GM21737 (cell line): ENCODE data around the gene FRMD5.

ENCODE experiments used
- ATAC-seq: cut with Tn5 transposase; IDR thresholded peaks from one replicate; pipeline ENCODE4 v1.9.1; 2021; ENCODE audit warnings: mild to moderate bottlenecking, moderate library complexity; ENCODE audit not compliant: unreplicated experiment

Gene FRMD5

DNA sequence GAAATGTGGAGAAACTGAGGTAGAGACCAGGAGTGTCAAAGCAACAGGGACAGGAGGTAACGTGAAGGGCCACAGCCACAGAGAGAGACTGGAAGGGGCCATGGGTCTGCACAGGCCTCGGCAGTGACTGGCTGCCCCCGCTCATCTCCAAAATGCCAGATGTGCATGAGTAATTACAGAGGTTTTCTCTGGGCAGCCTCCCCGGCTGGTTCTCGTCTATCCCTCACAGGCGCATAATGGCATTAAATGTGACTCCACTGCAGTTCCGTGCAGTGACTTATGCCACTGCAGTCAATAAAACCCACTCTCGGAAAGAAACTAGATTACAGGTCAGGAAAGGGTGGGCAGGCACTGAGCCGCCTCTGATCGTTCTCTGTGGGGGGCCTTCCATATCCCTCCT, 293.6 kb downstream of the FRMD5 start:
- no peak for ATAC-seq

DNA sequence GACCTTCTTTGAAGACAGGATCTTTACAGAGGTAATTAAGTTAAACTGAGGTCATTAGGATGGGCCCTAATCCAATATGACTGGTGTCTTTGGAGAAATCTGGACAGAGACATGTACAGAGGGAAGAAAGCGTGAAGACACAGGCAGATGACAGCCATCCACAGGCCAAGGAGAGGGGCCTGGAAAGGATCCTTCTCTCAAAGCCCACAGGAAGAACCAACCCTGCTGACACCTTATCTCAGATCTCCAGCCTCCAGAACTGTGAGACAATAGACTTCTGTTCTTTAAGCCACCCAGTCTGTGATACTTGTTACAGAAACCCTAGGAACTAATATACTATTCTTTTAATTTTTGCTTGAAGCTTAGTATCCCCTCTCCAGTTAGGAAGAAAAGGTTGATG, 294.1 kb downstream of the FRMD5 start:
- no peak for ATAC-seq

DNA sequence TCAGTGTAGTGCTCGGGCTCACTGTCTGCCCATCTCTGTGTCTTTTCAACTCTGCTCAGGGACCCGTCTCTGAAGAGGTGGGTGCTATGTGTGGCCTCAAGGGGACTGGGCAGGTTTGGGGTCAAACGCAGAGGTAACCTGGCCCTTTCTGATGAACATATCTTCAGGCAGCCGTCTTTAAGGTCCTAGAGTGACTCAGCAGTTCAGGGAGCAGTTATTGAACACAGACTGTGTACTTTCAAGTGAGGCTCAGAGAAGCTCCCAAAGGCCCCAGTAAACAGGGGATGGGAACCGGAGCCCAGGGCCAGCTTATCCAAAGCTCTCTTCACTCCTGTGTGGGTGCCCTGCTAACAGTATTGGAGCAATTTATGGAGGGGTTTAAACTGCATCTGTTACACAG, 295.1 kb downstream of the FRMD5 start:
- no peak for ATAC-seq

DNA sequence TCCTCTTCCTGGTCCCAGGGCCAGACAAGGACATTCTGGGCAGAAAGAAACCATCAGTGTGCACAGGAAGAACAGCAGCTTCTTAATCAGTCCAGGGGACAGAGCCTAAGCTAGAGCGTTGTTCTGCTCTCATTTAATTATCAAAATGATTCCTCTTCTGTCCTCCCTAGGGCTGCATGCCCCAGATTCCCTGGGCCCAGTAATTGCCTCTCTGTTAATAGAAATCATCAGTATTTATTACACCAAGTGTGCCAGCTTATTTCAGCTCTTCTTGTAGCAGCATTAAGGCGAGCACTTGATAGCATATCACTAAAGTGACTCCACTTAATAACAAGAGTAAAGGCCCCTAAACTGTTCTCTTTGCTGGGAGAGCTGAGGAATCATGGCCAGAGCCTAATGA, 296.2 kb downstream of the FRMD5 start:
- no peak for ATAC-seq

DNA sequence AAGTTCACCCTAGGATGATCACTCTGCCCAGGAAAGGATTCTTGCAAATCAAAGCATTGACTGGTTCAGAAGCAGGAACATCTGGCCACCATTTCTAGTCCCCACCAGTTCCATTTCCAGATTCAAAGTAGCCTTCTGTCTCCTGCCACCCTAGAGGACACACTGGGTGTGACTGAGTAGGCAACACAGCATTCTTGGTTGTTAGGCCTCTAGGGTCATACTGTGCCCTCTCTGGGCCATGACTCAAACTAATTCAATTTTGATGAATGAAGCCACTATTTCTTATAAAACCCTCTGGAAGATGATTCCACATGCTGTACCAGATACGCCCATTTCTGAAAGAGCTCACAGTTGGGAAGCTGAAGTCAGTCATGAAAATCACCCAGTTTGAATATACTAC, 298.5 kb downstream of the FRMD5 start:
- no peak for ATAC-seq

DNA sequence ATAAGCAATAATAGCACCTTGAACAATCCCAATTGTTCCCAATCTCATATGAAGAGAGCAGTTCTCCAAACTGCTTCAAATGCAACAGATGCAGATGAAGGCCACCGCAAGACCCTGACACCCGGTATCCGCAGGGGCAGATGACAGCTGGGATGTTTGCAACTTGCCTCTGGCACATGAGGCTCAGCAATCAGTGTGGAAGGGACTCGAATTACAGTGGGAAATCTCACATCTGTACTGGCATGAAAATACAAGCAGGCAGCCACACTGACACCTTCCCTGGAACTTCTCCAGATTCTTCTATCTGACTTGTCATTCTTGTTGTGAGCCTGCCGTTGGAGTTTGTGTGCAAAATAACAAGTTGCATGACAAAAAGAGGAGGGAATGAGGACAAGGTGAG, 299.5 kb downstream of the FRMD5 start:
- ATAC-seq = no peak

DNA sequence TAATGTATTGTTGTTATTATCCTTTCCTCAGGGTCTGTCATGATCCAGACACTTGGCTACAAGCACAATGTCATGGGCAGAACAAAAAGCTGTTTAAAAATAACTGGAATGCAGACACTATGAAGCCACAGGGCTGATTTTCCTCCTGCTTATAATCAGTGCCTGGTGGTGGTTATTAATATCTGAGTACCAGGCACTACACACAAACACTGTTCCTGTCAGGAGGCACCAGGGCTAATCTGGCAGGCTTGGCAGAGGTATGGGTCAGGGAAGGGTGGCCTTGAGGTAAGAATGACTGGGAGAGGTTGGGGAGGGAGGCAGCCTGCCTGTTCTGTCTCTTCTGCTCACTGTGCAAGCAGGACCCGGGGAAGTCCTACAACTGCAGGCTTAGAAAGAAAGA, 301.1 kb downstream of the FRMD5 start:
- ATAC-seq = no peak

DNA sequence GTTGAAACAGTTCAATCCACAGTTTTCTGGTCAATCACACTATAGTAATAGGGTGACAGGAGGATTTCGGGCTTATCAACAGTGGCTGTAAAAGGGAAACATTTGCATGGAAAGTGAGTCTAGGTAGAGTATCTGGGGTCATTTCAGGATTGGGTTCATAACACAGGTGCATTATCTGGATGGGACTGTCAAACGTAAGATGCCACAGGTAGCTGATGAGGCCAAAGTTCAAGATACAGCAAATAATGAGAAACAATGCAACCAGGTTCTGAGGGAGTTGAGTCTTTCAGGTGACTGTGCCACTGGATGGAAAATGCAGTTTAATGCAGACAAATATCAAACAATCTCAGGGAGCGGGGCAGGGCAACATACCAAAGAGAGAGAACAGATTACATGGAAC, 306.0 kb downstream of the FRMD5 start:
- no peak for ATAC-seq

DNA sequence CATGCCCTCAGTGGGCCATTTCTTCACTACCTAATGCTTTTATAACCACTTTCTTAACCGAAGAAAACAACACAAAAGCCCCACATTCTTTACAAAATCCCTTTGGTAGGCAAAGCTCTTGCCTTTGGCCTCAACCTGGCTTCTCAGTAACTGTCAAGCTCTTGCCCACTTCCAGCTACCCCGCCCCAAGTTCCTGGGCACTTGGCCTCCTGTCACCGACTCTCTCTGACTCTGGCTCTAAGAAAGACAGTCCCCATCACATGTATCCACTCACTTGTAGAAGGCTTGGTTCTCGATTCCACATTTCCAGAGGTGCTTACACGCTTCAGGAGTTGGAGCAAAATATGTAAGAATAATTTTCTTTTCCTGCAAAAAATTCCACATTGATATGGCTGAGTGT, 307.2 kb downstream of the FRMD5 start:
- no peak for ATAC-seq

DNA sequence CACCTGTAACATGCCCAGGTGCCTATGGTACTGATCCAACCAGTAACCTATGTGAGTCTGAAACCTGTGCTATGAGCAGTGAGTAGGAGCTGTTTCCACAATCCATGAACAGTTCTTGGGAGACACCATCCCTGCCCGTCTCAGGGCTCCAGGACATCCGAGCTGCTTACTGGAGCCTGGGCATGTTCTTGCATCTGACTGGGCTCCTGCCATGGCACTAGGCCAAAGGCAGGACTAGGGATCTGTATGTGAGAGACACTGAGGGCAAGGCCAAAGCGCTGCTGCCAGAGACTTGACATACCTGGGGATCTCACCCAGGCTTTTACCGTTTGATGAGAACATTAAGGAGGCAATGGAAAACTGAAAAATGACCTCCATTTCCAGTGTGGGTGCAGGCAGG, 308.5 kb downstream of the FRMD5 start:
- ATAC-seq = no peak

DNA sequence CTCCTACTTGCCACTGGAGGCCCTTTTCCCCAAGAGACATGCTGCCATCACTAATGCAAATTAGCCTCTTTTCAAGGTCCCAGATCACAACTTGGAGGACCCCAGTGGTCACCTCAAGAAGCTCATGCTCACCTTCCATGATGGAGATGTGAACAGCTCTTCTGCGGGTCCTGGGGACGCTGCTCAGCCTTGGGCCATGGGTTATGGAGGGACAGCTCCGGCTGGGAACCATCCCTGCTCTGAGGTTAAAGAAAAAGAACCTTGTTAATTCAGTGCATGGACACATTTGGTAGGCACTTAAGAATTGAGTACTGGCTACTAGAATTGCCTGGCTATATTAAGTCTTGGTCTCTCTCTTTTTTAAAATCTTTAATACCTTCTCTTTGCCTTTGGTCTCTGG, 311.5 kb downstream of the FRMD5 start:
- no peak for ATAC-seq

DNA sequence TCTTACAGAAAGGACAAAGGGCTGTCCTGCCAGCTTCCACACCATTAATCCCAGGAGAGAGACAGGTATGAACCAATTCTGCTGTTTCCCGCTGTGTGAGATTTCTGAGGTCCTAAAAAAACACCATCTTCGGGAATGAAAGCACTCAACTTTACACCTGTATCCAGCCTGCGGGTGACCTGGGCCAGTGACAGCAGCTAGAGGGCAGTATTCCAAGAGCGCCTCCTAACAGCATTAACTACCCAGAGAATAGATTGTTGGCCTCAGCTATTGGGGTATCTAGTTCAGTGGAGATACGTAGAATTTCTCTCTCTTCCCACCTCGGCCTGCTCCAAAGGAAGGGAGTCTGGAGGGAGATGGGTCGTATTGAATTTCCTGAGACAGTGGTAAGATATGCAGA, 313.1 kb downstream of the FRMD5 start:
- ATAC-seq = no peak

DNA sequence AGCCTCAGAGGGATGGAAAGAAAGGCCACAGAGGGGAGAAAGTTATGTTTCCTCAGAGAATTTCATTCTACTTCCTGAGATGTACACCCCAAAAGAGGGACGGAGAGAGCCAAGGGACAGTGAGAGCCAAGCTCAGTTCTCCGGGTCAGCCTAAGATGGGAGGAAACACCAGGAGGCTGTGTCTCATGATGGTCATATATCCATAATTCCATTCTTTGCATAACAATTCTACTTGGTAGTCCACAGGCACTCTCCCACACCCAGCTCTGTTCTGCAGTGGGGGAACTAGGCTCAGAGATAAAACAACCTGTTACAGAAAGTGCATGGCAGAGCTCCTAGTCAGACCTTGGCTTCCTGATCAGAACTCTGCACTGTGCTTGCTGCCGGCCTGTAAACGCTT, 313.8 kb downstream of the FRMD5 start:
- no peak for ATAC-seq

DNA sequence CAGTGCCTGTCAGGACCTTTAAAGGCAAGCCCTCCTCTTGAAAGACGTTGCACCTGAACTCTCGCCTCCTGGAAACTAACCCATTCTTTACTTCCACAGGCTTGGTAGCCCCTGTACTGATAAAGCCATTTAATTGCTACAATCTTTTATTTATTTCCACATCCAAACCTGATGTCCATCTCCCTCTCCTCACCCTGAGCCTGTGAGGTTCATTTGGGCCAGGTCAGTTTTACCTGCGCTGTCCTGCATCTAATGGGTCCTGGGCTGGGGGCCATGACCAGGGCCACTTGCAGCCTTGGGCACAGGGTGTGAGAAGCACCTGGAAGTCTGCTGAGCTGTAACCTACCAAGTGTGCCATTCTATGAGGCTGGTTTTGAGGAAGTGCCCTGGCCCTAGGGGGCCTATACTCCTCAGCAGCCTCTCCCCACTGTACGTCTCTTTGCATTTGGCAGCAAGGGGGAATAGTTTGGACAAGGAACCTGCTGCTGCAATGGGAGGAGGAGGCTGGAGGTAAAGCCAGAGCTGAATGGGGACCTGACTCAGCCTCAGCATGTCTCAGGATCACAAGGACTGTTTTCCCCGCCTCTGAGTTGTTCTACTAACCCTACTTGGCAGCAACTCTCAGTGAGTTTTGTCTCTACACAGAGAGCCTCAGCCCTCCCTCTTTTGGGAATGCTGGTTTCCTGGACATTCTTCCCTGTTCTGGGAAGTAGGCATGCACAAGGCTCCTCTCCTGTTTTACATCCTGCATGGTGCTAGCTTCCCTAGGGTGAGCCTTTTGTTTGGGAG, 314.5 kb downstream of the FRMD5 start:
- ATAC-seq = no peak

DNA sequence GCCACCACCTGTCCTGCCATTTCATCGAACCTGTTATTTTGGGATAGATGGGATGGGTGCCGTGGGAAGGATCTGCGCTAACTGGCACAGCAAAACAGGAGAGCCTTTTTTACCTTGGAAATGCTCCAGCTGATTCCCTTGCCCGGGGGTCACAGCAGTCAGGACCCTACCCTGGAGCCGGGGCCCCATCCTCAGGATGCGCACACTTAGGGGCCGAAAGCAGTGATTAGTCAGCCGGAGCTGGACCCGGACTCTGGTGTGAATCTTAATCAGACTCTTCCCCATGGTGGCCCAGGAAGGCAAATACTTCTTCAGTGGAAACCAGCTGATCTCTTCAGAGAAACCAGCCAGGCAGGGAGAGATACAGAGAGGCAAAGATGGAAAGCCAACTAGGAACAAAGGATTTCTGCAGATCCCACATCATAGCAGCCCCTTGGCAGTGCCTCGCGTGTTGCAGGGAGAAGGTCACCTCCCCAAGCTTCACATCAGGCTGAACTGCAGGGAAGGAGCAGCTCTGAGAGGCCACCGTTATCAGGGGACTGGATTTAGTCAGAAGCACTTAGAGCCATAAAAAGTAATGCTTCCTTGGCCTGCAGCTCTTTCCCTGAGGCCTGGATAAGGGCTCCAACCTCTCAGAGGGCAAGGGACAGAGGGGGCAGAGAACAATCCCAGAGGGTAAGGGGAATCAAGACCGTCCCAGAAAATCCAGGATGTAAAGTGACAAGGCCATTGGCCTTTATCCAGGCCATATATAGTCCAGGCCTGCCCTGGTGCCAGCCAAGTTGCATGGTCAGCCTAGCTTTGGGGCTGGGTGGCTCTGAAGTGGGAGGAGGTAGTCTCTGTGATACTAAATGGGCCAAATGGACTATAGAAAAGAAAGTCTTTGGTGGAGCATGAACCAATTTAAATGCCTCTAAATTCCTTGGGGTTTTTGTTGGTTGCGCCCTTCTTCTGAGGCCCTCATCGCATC, 315.4 kb downstream of the FRMD5 start:
- no peak for ATAC-seq

DNA sequence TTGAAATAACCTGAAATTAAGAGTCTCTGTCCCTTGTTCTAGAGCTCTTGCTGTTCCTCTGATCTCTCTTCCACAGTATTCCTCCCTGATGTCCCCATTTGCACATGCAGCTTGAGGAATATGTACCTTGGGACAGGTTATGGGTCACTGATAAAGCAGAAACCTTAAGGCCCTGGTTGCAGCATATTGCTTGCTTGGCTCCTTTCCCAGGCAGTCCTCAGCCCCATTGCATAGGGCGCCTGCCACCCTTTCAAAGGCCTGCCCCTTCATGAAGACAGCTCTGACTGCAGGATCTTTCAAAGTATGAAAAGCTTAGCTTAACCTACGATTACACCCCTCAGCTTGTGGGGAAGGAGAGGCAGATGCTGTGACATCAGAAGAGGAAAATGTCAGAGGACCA, 316.6 kb downstream of the FRMD5 start:
- no peak for ATAC-seq

DNA sequence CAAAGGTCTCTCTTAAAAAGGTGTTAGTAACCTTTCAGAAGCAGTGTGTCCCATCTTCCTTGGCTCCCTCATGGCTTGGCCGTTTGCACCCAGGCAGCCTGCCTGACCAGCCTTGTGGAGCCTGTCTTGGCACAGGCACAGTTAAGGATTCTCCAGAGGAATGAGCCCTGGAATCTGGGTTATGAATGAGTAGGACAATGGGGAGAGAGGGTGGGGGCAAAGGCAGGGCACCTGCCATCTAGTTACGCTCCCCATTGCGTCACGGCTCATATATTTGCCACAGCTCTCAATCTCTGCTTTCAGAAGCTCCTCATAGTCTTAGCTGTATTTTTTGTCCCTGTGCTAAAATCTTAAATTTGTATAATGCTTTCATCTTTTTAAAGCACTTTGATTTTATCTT, 317.7 kb downstream of the FRMD5 start:
- no peak for ATAC-seq

DNA sequence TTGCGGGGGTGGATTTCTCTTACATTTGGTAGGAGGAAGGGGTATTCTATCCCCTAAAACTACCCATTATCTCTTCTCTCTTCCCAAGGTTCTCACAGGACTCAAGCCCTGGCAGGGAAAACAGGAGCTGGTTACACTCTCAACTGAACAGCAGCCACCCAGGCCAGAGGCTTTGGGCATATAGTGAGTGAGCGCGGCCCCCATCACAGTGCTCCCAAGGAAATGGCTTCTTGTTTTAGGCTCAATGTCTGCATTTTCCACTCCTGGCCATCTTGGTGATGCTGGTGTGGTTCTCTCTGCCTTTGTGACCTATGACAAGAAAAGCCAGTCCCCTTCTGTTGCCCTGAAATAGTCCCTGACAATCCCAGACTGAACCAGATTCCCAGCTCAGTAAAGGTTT, 318.2 kb downstream of the FRMD5 start:
- no peak for ATAC-seq

DNA sequence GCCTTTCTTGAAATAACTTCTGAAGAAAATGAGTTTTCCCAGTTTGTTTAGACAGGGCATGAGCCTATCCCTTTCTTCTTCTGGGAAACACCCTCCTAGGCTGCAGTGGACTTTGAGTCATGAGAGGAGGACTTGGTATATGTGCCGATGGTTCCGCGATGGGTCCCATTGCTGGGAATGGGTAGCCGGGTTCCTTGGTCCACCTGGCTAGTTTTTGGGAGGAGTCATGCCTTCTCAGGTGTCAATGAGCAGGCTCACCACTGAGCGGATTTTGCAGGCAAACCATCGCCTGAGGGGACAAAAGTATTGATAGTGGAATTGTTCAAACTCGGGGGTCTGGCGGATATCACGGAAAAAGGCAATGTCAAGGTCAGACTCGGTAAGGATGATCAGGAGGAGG, 321.4 kb downstream of the FRMD5 start:
- no peak for ATAC-seq

DNA sequence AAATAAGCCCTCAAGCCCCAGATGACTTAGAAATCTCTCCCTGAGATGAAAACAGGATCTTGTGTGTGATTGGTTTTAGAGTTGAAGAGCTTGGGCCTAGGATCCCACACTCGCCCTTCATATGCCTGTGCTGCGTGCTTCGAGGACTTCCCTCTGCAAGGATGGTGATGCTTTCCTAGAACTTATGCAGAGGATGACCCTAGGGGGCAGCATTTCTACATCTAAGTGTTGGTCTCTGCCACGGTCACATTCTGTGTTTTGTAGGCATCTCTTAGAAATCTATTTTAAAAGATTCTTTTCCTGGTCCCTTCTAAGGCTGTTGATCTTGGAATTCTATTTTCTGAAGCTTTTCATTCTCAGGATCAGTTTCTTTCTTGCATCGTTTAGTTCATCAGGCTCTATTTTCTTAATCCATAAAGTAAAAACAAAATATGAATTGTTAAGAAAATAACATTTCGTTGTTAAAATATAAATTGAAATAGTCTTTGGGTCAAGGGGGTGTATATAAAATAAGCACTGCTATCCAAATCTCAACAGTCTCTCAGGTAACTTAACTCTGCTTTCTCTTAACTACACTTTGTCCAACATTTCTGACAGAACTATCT, 322.6 kb downstream of the FRMD5 start:
- ATAC-seq = no peak

DNA sequence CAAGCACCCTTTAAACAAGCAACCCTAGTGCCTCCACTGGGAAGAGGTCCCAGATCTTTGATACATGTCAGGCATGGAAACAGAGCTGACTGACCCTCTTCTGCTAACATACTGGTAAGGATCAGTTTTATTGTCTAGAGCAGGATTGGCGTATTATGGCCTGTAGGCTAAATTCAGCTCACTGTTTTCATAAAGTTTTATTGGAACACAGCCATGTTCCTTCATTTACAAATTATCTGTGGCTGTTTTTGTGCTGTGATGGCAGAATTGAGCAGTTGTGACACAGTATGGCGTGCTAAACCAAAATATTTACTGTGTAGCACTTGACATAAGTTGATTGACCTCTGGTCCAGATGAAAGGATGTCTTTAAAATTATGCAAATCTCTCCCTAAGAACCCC, 323.2 kb downstream of the FRMD5 start:
- no peak for ATAC-seq

DNA sequence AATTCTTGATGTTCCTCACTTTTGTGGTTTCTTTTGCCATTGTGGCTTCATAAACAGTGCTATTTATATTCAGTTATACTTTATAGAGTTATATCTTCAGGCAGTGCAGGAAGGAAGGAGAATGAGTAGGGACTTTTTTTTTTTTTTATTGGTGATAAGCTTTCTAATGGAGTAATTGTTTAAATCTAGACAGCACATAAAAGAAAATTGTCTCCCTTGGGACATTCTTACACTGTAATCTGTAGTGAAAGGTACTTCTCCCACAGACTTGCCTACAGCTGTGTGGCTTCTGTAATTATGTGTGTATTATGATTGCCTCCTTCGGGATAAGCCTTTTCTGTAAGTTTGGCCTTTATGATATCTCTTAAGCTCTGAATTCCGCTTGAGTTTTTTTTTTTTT, 326.7 kb downstream of the FRMD5 start:
- ATAC-seq = no peak
